ENCODE data around the gene CDCP1.

- TF ChIP-seq CTCF (IDR thresholded peaks at IDR 0.05; ENCODE audit: low read length): no peak
- TF ChIP-seq EZH2 (IDR thresholded peaks at IDR 0.05; ENCODE audit: borderline replicate concordance, low read length): no peak
These were observed 2.7 kb upstream of the CDCP1 start for GRCh38 chr3:45148921-45149320.
